ENCODE data around the gene FREM1. TPM values are rescaled to one million over a fixed set of nuclear protein-coding genes. Genes with fewer than 3 reads are reported as not detected.

Gene FREM1
- total RNA-seq, 1 donor from 2014 or later: 2.2 TPM

DNA sequence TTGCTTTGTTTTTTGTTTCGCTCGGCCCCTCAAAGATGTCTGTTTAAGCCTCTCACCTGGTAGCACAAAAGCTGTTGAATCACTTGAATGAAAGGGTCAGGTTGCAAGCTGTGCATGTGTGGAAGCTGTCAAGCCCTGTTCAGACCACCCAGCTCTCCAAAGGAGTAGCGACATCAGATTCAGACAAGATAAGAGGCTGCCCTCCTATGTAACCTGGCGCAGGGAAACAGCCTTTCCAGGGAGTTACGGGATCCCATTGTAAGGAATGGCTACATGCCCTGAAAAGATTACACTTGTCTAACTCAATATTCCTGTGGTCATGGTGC lies 2.9 kb downstream of the FREM1 start:
- H3K27ac Mint-ChIP-seq (ENCODE audit: unreplicated experiment): no peak overlapping the region
- H3K4me3 Mint-ChIP-seq (ENCODE audit: unreplicated experiment): no peak overlapping the region
- H3K27me3 Mint-ChIP-seq (ENCODE audit: unreplicated experiment): peaks cover 2% of the 10 kb centered on the region
- H3K36me3 Mint-ChIP-seq (ENCODE audit: unreplicated experiment): no peaks in the 10 kb centered on the region
- H3K9me3 Mint-ChIP-seq (ENCODE audit: unreplicated experiment): no peaks in the 10 kb centered on the region
- peaks cover 7% of the 10 kb centered on the region for H3K4me1 Mint-ChIP-seq (ENCODE audit: unreplicated experiment)
- TF ChIP-seq, protein P1, sequence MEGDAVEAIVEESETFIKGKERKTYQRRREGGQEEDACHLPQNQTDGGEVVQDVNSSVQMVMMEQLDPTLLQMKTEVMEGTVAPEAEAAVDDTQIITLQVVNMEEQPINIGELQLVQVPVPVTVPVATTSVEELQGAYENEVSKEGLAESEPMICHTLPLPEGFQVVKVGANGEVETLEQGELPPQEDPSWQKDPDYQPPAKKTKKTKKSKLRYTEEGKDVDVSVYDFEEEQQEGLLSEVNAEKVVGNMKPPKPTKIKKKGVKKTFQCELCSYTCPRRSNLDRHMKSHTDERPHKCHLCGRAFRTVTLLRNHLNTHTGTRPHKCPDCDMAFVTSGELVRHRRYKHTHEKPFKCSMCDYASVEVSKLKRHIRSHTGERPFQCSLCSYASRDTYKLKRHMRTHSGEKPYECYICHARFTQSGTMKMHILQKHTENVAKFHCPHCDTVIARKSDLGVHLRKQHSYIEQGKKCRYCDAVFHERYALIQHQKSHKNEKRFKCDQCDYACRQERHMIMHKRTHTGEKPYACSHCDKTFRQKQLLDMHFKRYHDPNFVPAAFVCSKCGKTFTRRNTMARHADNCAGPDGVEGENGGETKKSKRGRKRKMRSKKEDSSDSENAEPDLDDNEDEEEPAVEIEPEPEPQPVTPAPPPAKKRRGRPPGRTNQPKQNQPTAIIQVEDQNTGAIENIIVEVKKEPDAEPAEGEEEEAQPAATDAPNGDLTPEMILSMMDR (IDR thresholded peaks at IDR 0.05): no peak
- DNase-seq (ENCODE audit: extremely low spot score, unreplicated experiment): no peak

DNA sequence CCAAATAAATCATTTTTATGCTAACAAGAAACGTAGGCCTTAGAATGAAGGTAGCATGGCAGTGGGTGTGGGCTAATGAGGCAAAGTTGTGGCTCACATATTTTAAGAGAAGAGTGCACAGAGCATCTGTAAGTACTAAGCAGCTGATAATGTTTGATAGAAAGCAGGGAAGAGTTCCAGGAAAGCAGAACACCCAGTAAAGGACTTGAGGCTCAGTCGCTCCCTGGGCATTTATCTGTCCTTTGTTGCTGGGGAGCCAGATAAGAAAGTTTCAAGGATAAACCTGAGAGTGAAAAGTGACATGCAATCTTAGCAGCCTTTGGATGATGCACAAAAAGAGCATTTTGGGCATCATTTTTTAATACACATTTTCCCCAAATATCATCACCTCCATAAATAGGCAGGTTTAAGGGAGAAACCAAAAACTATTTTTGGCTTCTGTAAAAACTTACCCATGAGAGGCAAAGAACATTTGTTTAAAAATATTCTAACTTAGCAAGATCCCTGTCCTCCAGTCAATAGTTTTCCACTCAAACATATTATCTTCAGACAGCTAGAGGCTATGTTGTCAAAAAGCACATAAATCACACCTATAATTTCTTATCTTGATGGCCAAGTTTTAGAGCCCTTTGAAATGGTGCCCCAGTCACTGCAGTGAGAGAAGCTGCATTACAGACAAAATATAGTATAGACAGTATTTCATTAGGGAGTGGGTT lies 3.4 kb downstream of the FREM1 start:
- TF ChIP-seq, protein P1 (IDR thresholded peaks at IDR 0.05): no peak
- Mint-ChIP-seq H3K27me3 (ENCODE audit: unreplicated experiment) (no peaks in the 10 kb centered on the region), H3K9me3 (ENCODE audit: unreplicated experiment) (no peaks in the 10 kb centered on the region), H3K36me3 (ENCODE audit: unreplicated experiment) (no peaks in the 10 kb centered on the region), H3K4me3 (ENCODE audit: unreplicated experiment) (no peak overlapping the region), H3K4me1 (ENCODE audit: unreplicated experiment) (peaks cover 7% of the 10 kb centered on the region), H3K27ac (ENCODE audit: unreplicated experiment) (no peak overlapping the region)
- no peak for DNase-seq (ENCODE audit: extremely low spot score, unreplicated experiment)

DNA sequence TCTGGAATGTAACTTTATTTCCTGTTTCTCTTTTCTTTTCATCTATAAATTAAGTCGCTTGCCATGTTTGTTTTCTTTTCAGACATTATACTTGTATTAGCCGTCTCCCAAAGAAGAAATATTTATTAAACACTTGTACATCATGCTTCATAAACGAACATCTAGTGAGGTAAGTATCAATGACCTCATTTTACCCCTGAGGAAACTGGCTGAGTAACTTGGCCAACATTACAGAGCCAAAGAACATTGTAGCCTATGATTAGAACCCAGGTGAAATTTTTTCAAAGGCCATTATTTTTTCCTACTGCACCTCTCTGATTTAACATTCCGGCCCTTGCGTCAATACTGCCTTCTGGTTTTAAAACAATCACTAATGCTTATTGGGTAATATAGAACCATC lies 4.2 kb downstream of the FREM1 start:
- no peak overlapping the region for H3K27ac Mint-ChIP-seq (ENCODE audit: unreplicated experiment)
- H3K27me3 Mint-ChIP-seq (ENCODE audit: unreplicated experiment): no peaks in the 10 kb centered on the region
- no peak for DNase-seq (ENCODE audit: extremely low spot score, unreplicated experiment)
- peaks cover 7% of the 10 kb centered on the region for H3K4me1 Mint-ChIP-seq (ENCODE audit: unreplicated experiment)
- no peak overlapping the region for H3K4me3 Mint-ChIP-seq (ENCODE audit: unreplicated experiment)
- H3K9me3 Mint-ChIP-seq (ENCODE audit: unreplicated experiment): no peaks in the 10 kb centered on the region
- H3K36me3 Mint-ChIP-seq (ENCODE audit: unreplicated experiment): no peaks in the 10 kb centered on the region
- TF ChIP-seq, protein P1 (IDR thresholded peaks at IDR 0.05): no peak

DNA sequence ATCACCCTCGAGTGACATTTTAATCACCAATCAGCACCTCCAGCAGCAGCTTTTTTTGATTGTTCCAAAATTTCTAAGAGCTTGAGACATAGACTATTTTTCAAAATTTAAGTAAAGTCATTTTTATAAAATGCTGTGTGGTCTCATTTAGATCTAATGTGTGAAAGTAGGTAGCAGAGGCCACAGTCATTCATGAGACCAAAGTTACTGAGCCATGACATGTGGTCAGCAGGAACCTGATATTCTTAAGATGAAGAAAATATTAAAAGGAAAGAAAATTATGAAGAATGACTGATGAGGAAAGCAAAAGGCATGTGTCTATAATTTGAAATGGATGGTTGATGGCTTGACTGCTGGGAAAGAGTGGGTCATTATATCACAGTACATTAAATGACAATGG lies 7.2 kb downstream of the FREM1 start:
- H3K9me3 Mint-ChIP-seq (ENCODE audit: unreplicated experiment): no peaks in the 10 kb centered on the region
- H3K4me1 Mint-ChIP-seq (ENCODE audit: unreplicated experiment): peaks cover 7% of the 10 kb centered on the region
- TF ChIP-seq, protein P1 (IDR thresholded peaks at IDR 0.05): no peak
- no peak overlapping the region for H3K4me3 Mint-ChIP-seq (ENCODE audit: unreplicated experiment)
- H3K36me3 Mint-ChIP-seq (ENCODE audit: unreplicated experiment): no peaks in the 10 kb centered on the region
- H3K27ac Mint-ChIP-seq (ENCODE audit: unreplicated experiment): no peak overlapping the region
- no peaks in the 10 kb centered on the region for H3K27me3 Mint-ChIP-seq (ENCODE audit: unreplicated experiment)
- DNase-seq (ENCODE audit: extremely low spot score, unreplicated experiment): no peak

DNA sequence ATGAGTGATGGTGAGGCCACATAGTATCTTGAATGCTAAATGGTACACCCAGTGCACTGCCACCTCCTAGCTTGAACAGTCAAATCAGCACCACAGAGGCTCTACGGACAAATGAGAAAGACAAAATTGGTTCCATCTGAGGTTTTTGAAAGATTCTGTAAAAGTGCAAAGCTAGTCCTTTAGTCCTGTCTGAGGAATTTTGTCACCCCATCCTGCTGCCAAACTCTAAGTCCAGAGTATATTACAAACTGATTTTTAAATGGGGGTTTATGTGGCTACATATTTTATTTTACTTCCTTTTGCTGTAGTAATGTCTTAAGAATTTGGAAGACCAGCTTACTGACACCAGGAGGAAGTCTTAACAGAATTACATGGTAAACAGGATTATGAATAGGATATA lies 7.7 kb downstream of the FREM1 start:
- Mint-ChIP-seq H3K9me3 (ENCODE audit: unreplicated experiment) (no peaks in the 10 kb centered on the region), H3K4me3 (ENCODE audit: unreplicated experiment) (no peak overlapping the region), H3K4me1 (ENCODE audit: unreplicated experiment) (peaks cover 7% of the 10 kb centered on the region), H3K27me3 (ENCODE audit: unreplicated experiment) (no peaks in the 10 kb centered on the region), H3K27ac (ENCODE audit: unreplicated experiment) (no peak overlapping the region), H3K36me3 (ENCODE audit: unreplicated experiment) (no peaks in the 10 kb centered on the region)
- no peak for DNase-seq (ENCODE audit: extremely low spot score, unreplicated experiment)
- TF ChIP-seq, protein P1 (IDR thresholded peaks at IDR 0.05): no peak
